ENCODE measurements around the gene NFATC2IP.
"Not testable (repeated sequence)": the region's sequence is repeated elsewhere in the genome, so short reads cannot be mapped to it uniquely, and the experiment has no call there.

Gene NFATC2IP

GRCh38 chr16:28951410-28951943 lies 740 bp downstream of the NFATC2IP start:
- peak in 7 of 42 donors; percentile 5 to 44 (median 15) for DNase-seq
- intact Hi-C loops (cut with DNase I): loop anchor here (2.0 to 5.0 kb wide), 2 partner anchors 27 to 89 kb away; partner anchors contain the start of genes RABEP2 and SH2B1

DNA sequence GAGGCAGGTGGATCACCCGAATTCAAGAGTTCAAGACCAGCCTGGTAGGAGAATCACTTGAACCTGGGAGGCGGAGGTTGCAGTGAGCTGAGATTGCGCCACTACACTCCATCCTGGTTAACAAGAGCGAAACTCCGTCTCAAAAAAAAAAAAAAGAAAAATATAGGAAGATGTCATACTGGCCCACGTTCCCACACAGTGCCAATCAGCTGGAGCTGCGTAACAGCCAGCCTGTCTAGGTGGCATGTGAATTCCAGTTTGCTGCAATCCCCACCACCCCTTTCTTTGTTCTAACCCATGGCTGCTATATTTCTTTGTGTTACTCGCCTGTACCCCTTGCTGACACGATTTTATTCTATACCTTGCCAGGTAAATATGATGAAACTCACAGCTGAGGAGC lies 7.5 kb downstream of the NFATC2IP start:
- DNase-seq: no peak
- intact Hi-C loops (cut with DNase I): no loop called here

DNA sequence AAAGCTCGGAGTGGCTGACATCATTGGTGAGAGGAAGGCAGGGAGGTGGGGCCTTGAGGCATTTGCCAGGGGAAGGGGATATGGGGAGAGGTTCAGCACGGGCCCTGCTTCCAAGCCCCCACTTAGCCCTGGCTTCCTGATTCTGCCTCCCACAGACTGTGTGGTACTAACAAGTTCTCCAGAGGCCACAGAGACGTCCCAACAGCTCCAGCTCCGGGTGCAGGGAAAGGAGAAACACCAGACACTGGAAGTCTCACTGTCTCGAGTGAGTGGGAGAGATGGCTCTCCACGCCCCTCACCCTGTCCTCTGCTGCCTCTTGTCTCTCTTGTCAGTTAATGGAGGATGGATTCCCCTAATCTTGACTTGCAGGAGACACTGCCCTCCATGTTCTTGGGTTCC lies 8.1 kb downstream of the NFATC2IP start:
- DNase-seq: no peak
- intact Hi-C loops (cut with DNase I): no loop called here

DNA sequence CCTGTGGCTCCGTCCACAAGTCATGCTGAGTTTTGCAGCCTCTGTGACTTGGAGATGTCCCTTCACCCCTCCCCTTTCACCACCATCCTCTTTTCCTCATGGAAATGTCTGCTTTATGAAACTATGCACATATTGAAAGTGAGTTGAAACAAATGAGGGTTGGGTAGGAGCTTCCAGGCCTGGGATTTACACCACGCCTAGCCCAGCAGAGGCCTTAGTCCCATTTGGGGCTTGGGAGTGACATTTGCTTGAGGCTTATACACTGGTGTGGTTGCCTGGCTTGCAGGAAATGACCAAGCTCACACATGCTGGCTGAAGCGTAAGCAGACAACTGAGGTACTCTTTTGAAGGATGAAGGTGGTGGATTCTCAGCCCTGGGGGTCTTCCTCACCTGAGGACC lies 13.3 kb downstream of the NFATC2IP start:
- DNase-seq: no peak
- intact Hi-C loops (cut with DNase I): no loop called here

DNA sequence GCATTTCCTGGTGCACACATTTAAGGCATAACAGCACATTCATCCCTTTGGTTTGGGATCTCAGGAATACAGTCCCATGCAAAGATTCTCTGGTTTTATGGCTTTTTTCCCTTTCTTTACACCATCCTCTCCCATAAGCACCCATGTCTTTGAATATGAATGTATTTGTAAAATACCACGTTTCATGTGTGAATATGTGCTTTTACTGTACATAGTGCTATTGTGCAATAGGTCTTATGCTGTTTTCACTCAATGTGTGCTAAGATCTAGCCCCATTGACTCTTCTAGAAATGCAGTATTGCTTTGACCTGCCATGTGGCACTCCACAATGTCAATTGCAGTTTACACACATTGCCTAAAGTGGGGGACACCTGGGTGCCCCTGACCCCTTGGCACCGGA lies 13.8 kb downstream of the NFATC2IP start:
- intact Hi-C loops (cut with DNase I): no loop called here
- DNase-seq: no peak

DNA sequence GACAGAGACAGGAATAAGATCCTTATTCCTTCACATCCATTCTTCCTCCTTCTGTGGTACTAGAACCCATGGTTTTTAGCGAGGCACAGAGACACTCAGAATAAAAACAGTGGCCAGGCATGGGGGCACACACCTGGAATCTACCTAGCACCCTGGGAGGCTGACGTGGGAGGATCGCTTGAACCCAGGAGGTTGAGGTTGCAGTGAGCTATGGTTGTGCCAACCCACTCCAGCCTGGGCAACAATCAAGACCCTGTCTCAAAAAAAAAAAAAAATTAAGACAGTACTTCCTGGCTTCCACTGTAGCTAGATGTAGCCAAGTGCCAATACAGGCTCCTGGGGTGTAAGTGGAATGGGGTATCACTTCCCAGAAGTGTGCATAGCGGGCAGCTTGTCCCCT lies 16.4 kb downstream of the NFATC2IP start:
- intact Hi-C loops (cut with DNase I): no loop called here
- DNase-seq: no peak

DNA sequence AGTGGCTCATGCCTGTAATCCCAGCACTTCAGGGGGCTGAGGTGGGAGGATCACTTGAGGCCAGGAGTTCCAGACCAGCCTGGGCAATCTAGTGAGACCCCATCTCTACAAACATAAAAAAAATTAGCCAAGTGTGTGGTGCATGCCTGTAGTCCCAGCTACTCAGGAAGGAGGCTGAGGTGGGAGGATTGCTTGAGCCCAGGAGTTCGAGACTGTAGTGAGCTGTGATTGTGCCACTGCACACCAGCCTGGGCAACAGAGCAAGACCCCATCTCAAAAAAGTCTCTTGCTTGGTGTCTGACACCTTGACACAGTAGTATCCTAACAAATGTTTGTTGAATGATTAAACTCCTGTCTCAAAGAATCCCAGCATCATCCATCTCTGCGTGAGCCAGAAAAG lies 19.0 kb downstream of the NFATC2IP start:
- DNase-seq; intact Hi-C loops (cut with DNase I): not testable (repeated sequence)

DNA sequence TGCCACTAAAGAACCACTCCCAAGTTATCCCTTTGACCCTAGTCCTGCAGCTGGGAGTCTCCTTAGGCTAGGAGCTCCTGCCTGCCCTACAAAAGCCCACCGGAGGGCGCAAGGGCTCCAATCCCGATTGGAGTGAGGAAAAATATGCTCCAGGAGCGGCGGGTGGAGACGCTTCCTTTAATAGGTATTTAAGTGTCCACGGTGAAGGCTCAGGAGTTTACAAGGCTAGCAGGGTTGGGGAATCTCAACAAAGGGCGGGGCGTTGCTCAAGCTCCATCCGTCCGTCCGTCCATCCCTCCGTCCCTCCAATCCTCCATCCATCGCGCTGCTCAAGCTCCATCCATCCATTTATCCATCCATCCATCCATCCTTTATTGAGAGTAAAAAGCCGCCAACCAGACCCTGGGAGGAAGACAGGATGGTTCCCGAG lies 23.3 kb downstream of the NFATC2IP start:
- intact Hi-C loops (cut with DNase I): no loop called here
- peak; percentile 55 to 90 (median 75) for DNase-seq

DNA sequence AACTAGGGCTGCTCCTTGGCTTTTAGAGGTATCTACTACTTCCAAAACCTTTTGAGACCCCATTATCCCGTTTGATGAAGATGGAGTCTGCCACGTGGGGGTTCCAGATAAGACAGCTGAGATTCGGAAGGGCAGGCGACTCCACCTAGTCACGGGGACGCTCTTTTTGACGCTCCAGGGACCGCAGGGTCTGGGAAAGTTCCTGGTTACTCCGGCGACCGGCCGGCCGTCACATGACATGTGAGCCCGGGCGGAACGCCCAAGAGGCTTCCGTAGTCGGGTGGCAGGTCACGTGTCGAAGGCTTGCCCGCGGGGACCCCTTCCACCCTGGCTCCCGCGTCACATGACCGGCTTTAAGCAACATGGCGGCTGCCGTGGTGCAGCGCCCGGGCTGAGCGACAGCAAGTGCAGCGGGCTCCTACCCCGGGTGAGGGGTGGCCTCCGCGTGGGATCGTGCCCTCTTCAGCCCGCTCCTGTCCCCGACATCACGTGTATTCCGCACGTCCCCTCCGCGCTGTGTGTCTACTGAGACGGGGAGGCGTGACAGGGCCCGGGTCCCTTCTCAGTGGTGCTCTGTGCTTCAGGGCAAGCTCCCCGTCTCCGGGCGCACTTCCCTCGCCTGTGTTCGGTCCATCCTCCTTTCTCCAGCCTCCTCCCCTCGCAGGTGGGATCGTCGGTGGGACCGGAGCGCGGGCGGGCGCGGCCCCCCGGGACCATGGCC lies 23.9 kb downstream of the NFATC2IP start, which contains the start of gene SPNS1:
TSS of gene SPNS1 (plus strand) at position 342 of the 721 bp plus-strand sequence. CDS start at position 716, 374 bp downstream.
- peak; percentile 95 to 100 (median 99) for DNase-seq
- intact Hi-C loops (cut with DNase I): no loop called here

- intact Hi-C loops (cut with DNase I): no loop called here
- DNase-seq: peak in 8 of 42 donors; percentile 4 to 23 (median 12)
Observed at GRCh38 chr16:28975158-28975599, 24.4 kb downstream of the NFATC2IP start.

DNA sequence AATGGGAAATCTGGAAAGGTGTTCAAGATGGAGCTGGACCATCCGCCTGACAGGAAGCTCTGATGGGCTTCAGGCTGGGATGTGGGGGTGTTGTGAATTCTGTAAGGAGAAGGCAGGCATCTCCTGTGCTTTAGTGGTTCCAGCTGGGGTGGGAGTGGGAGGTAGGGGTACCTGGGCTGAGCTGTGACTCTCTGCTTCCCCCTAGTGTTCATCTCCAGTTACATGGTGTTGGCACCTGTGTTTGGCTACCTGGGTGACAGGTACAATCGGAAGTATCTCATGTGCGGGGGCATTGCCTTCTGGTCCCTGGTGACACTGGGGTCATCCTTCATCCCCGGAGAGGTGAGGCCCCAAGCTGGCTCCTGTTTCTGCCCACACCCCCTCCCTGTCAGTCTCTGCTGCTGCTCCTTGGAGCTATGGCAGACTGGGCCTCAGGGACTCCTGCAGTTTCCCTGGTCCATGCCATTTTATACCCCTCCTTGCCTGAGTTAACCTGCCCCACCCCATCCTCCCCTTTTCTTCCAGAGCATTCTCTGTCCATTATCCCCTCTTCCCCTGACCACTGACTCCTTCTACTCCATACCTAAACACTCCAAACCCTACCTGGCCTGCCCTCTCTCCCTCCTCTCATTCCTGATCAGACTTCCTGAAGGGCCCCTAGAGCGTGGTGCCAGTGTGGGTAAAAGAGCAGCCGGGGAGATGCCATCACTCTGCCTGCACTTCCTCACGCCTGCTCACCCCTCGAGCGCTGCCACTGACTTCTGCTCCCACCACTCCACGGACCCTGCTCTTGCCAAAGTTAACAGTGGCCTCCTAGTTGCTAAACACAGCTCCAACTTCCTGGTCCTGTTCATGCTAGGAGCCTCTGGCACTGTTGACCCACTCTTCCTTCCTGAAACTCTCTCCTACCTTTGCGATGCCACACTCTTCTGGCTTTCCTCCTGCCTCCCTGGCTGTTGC lies 27.2 kb downstream of the NFATC2IP start:
- intact Hi-C loops (cut with DNase I): no loop called here
- DNase-seq: no peak

GRCh38 chr16:28980330-28980729 lies 29.6 kb downstream of the NFATC2IP start:
- intact Hi-C loops (cut with DNase I): not testable (repeated sequence)

GRCh38 chr16:28980929-28981328 lies 30.2 kb downstream of the NFATC2IP start:
- intact Hi-C loops (cut with DNase I): no loop called here
- DNase-seq: no peak

More at GRCh38 chr16:28980330-28980729, 29.6 kb downstream of the NFATC2IP start:
- DNase-seq: not testable (repeated sequence)

DNA sequence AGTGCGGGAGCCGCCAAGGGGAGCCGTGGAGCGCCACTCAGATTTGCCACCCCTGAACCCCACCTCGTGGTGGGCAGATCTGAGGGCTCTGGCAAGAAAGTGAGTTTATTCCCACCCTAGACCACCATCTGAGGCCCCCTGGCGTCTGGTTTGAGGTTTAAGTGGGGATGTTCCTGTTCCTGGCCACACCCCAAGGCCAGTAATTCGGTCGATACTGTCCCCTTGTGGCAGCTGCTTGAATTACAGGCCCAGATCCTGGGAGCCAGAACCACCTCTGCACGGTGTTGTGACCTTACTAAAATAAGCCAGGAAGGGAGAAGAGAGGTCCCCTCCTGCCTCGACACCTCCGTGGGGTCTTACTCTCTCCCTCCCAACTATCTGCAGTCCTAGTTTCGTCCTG lies 30.8 kb downstream of the NFATC2IP start:
- intact Hi-C loops (cut with DNase I): no loop called here
- DNase-seq: no peak

DNA sequence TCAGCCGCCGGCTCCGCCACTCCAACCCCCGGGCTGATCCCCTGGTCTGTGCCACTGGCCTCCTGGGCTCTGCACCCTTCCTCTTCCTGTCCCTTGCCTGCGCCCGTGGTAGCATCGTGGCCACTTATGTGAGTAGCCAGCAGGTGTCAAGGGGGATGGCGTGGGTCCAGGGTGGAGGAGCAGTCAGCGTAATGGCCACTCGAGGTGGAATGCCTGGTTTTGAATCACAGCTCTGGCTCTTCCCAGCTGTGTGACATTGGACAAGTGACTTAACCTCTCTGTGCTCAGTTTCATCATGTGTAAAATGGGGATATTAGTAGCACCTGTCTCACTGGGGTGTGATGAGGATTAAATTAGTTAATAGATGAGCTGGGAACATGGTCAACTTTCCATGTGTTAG lies 31.7 kb downstream of the NFATC2IP start:
- intact Hi-C loops (cut with DNase I): no loop called here
- no peak for DNase-seq

DNA sequence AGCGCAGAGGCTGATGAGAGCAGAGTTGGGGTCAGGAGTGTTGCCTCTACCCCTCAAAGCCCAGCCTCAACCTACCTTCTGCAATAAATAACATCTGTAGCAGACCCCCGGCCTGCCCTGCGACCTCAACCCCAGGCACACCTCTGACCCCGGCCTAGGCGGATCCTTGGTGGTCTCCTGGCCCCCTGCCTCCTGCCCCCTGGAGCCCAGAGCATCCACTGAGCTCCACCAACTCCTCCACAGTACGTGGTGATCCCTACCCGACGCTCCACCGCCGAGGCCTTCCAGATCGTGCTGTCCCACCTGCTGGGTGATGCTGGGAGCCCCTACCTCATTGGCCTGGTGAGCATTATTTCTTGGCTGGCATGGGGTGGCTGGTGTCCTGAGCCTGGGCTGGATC lies 32.2 kb downstream of the NFATC2IP start:
- intact Hi-C loops (cut with DNase I): no loop called here
- no peak for DNase-seq

- no peak for DNase-seq
- intact Hi-C loops (cut with DNase I): no loop called here
Observed at GRCh38 chr16:28983644-28984043, 32.9 kb downstream of the NFATC2IP start.

DNA sequence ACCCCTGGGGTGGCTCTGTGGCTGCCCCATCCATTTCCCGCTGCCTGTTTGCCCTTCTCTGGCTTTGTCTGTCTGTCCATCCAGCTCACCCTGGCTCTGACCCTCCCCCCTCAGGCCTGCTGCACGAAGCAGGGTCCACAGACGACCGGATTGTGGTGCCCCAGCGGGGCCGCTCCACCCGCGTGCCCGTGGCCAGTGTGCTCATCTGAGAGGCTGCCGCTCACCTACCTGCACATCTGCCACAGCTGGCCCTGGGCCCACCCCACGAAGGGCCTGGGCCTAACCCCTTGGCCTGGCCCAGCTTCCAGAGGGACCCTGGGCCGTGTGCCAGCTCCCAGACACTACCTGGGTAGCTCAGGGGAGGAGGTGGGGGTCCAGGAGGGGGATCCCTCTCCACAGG lies 33.4 kb downstream of the NFATC2IP start:
- no peak for DNase-seq

GRCh38 chr16:28984619-28985135 lies 33.9 kb downstream of the NFATC2IP start, which contains the start of gene LAT:
LAT (plus strand) TSS chr16:28985052; CDS start chr16:28985418, 366 bp downstream.
- intact Hi-C loops (cut with DNase I): no loop called here
- no peak for DNase-seq

More for the DNA sequence above, 33.4 kb downstream of the NFATC2IP start:
- intact Hi-C loops (cut with DNase I): no loop called here

Measured in head of caudate nucleus (tissue), 42 donors.